Thoracic aorta (tissue), 2 donors: ENCODE data around the gene TOX2. TPM values are rescaled to one million over a fixed set of nuclear protein-coding genes. Genes with fewer than 3 reads are reported as not detected.

ENCODE experiments used
- ATAC-seq: fragments of 150-250 bp; one replicate; pipeline ENCODE4 v1.8.0; 2017; ENCODE audit warnings: low read depth; ENCODE audit not compliant: insufficient number of reproducible peaks, low FRiP score
- DNase-seq: peaks from one replicate; pipeline ENCODE4 v3.0.0-alpha.2; 2020; ENCODE audit warnings: low spot score
- H3K27ac ChIP-seq, 2 donors: fragments of 200-600 bp; sonication (generic); 1 replicate in 1 of 2; 2 replicates in 1 of 2; pipeline ENCODE4 v1.5.1; 2016; ENCODE audit warnings: mild to moderate bottlenecking in 2 of 2, moderate library complexity in 2 of 2
- H3K27me3 ChIP-seq: fragments of 200-600 bp; sonication (generic); replicated peaks from 2 replicates; pipeline ENCODE4 v1.6.0; 2016; ENCODE audit warnings: mild to moderate bottlenecking; ENCODE audit not compliant: insufficient read depth
- H3K36me3 ChIP-seq: fragments of 200-600 bp; sonication (generic); one replicate; pipeline ENCODE4 v1.5.1; 2016
- H3K4me1 ChIP-seq, 2 donors: fragments of 200-600 bp; sonication (generic); 1 replicate in 1 of 2; 2 replicates in 1 of 2; pipeline versions ENCODE4 v1.5.1 to v1.6.0; 2016; ENCODE audit warnings: low read depth in 2 of 2, mild to moderate bottlenecking in 1 of 2; ENCODE audit not compliant: control insufficient read depth in 1 of 2
- H3K4me3 ChIP-seq: fragments of 200-600 bp; sonication (generic); 2 replicates; pipeline ENCODE4 v1.5.1; 2016; ENCODE audit warnings: mild to moderate bottlenecking
- H3K9me3 ChIP-seq: fragments of 200-600 bp; sonication (generic); 2 replicates; pipeline ENCODE4 v1.5.1; 2016
- CTCF ChIP-seq: fragments of 200-600 bp; sonication (generic); IDR thresholded peaks from one replicate; pipeline ENCODE4 v1.5.1; 2019; ENCODE audit warnings: antibody characterized with exemption
- total RNA-seq, 2 donors: library from RNA; depleted of rRNA; stranded (reverse); fragments of >200 nt; gene quantifications; one replicate each; pipeline versions ENCODE4 v1.1.0 to v1.2.3, GENCODE V29; 2016

The TOX2 gene
- total RNA-seq, 2 donors from 2014 or later, result 4.2 to 14.6 TPM

DNA sequence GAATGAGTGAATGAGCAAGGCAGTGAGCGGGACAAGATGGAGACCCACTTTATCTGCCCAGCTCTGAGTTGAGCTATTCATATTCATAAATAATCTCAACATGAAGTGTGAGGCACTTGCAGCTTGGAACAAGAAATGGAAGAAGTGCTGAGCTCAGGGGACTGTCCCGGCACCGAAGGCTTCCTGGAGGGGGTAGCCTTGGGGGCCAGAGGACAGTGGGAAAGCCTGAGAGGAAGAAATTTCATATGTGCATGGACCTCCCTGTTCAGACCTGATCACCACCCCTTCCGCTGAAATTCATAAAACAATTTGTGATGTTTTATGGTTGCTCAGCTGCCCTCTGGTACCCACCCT is 103.2 kb downstream of the TOX2 start:
- no peaks in the 10 kb centered on the region for H3K27me3 ChIP-seq
- H3K4me3 ChIP-seq, result peak overlapping the region; percentile 51
- H3K36me3 ChIP-seq, result no peaks in the 10 kb centered on the region
- peak overlapping the region; percentile 79 to 85 for H3K27ac ChIP-seq
- TF ChIP-seq CTCF, result no peak
- no peak for DNase-seq
- no peaks in the 10 kb centered on the region for H3K9me3 ChIP-seq
- ATAC-seq, result no peak
- peaks cover 8 to 62% of the 10 kb centered on the region in 2 donors for H3K4me1 ChIP-seq

DNA sequence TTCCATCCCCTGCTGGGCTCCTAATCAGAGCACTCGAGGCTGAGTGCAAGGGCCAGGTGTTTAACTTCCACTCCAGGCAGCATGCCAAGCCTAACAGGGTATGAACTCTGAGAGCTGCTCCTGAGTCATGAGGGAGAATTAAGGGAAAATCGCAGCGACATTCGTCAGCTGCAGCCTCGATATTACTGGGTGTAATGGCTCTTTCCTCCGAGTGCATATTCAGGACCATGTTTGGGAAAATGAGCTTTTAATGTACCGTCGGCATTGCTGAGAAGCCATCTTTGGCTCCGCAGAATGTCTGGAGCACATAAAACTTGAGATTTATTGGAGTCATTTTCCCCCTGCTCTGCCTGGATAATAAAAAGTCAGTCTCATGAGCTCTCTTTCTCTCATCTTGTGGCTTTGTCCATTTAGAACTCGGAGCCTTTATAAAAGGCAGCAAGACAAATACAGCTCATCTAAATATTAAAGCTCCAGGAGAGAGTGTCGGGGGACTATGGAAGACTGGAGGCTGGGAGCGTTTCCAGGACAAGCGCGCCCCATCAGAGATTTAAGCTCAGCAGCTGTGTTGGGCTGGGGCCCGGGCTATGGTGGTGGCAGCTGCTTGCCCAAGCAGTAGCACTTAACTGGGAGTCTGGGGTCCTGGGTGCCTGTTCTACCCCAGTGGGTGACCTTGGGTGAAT is 103.7 kb downstream of the TOX2 start:
- no peak for TF ChIP-seq CTCF
- peak overlapping the region; percentile 51 for H3K4me3 ChIP-seq
- H3K27ac ChIP-seq, result peak overlapping the region; percentile 79 to 85
- no peaks in the 10 kb centered on the region for H3K9me3 ChIP-seq
- peaks cover 8 to 62% of the 10 kb centered on the region in 2 donors for H3K4me1 ChIP-seq
- no peaks in the 10 kb centered on the region for H3K36me3 ChIP-seq
- DNase-seq (peak; percentile 68), ATAC-seq (peak; percentile 81)
- H3K27me3 ChIP-seq, result no peaks in the 10 kb centered on the region

DNA sequence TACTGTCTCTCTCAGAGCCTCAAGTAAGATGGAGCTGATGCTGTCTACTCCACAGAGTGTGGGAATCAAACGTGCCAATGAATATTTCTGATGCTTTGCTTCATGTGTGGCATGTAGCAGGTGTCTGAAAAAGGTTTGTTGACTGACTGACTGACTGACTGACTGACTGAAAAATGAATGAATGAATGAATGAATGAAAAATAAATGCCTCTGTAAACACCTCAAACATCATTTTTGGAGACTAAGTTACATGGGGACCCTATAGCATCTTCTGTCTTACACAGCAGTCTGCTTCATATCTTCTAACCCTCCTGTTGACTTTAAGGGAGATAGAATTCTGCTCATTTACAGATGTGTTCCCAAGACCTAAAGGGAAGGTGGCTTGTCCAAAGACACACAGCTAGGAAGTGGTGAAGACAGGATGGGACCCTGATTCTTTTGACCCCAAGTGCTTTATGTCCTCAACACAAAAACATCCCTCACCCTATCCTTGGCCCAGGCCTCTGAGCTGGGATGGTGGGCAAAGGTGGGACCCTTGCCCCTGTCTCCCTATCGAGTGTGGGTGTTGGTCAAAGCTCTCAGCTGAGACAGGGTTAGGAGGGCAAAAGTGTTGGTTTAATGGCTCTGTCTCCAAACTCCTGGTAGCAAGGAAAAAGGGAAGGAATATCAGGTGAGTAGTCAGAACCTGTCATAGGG is 104.4 kb downstream of the TOX2 start:
- no peak for TF ChIP-seq CTCF
- H3K9me3 ChIP-seq, result no peaks in the 10 kb centered on the region
- H3K27ac ChIP-seq, result peak overlapping the region; percentile 79 to 85
- H3K4me1 ChIP-seq, result peaks cover 8 to 61% of the 10 kb centered on the region in 2 donors
- DNase-seq (no peak), ATAC-seq (no peak)
- H3K27me3 ChIP-seq, result no peaks in the 10 kb centered on the region
- H3K36me3 ChIP-seq, result no peaks in the 10 kb centered on the region
- peak overlapping the region; percentile 51 for H3K4me3 ChIP-seq

GRCh38 chr20:44019638-44020335 is 105.1 kb downstream of the TOX2 start:
- H3K9me3 ChIP-seq, result no peaks in the 10 kb centered on the region
- H3K4me3 ChIP-seq, result no peak overlapping the region
- H3K4me1 ChIP-seq, result peaks cover 5 to 54% of the 10 kb centered on the region in 2 donors
- ATAC-seq (no peak), DNase-seq (no peak)
- H3K27me3 ChIP-seq, result no peaks in the 10 kb centered on the region
- no peak for TF ChIP-seq CTCF
- H3K36me3 ChIP-seq, result no peaks in the 10 kb centered on the region
- peak overlapping the region in 1 of 2 donors; percentile 85 for H3K27ac ChIP-seq

DNA sequence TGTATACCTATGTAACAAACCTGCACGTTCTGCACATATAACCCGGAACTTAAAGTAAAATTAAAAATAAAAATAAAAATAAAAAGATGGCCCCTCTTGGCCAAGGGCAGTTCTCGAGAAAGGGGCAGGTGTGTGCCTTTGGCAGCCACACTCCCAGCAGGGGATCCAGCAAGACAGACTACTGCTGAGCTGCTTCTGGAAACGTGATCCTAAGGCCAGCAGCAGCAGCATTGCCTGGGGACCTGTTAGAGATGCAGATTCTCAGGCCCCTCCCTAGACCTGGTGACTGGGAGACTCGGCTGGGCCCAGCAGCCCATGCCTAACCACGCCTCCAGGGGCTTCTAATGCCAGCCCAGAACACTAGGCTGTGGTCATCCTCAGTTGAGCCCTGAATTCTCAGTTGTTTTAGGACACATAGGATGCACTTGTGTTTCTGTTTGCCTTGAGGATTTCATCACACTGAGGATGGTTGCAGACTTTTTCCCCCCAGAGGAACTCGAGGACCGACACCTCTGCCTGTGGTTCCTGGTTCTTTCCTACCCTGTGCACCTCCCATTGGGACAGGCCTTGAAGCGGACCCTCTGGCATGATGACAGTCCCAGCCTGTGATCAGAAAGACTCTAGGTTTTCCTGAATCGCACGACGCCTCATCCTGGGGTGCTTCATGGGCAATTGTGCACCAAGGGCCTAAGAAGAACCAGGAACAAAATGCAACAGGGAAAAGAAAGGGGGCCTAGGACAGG is 105.9 kb downstream of the TOX2 start:
- Histone ChIP-seq H3K9me3 (no peaks in the 10 kb centered on the region), H3K4me1 (peaks cover 2 to 47% of the 10 kb centered on the region in 2 donors), H3K36me3 (no peaks in the 10 kb centered on the region), H3K27me3 (no peaks in the 10 kb centered on the region), H3K4me3 (no peak overlapping the region), H3K27ac (no peak overlapping the region)
- no peak for TF ChIP-seq CTCF
- DNase-seq (no peak), ATAC-seq (no peak)
